Measurements from ENCODE around the gene EREG.

- TF ChIP-seq CTCF (IDR thresholded peaks at IDR 0.05) (no peak), ZFX (IDR thresholded peaks at IDR 0.05; ENCODE audit: borderline replicate concordance) (no peak)
Measured at GRCh38 chr4:74335341-74336021, 29.5 kb upstream of the EREG start.
